Esophagus (tissue), 2 donors: Measurements from ENCODE around the gene CAV2. TPM values are rescaled to one million over a fixed set of nuclear protein-coding genes. Genes with fewer than 3 reads are reported as not detected.

Experiments used
- polyA plus RNA-seq, 2 donors: library from polyadenylated mRNA; stranded (reverse); fragments of 200-250 nt; gene quantifications; one replicate each; pipeline ENCODE4 v1.2.3, GENCODE V29; 2013
- donor health status: healthy with polysubstance abuse.
- donor health status: Bipolar disorder and iron deficiency.

CAV2 gene
- polyA plus RNA-seq, 2 donors: 13.9 to 25.1 TPM

Other genes with a start within 250 kb of the CAV2 start
- gene CAV1, start 25.3 kb downstream of the CAV2 start, polyA plus RNA-seq: 10 to 100 TPM; 16.3 to 57.9 TPM
- gene MET, start 172.5 kb downstream of the CAV2 start, polyA plus RNA-seq: 1 to 10 TPM; 1.2 to 2.1 TPM